Gastroesophageal sphincter (tissue), 4 donors: ENCODE data around the gene SLC26A6. TPM values are rescaled to one million over a fixed set of nuclear protein-coding genes. Genes with fewer than 3 reads are reported as not detected.

Experiments
- ATAC-seq: fragments of 150-250 bp; one replicate; pipeline ENCODE4 v1.9.1; 2016; ENCODE audit warnings: mild to moderate bottlenecking, moderate library complexity
- H3K27ac ChIP-seq, 4 donors: fragments of 200-600 bp; sonication (generic) in 3 of 4; 1 replicate in 3 of 4; 2 replicates in 1 of 4; pipeline ENCODE4 v1.5.1; 2016 to 2019
- H3K27me3 ChIP-seq: fragments of 200-600 bp; sonication (generic); one replicate; pipeline ENCODE4 v1.5.1; 2019
- H3K36me3 ChIP-seq, 2 donors: fragments of 200-600 bp; sonication (generic); one replicate each; pipeline ENCODE4 v1.5.1; 2019; ENCODE audit warnings: control low read depth in 1 of 2
- H3K4me1 ChIP-seq, 3 donors: fragments of 200-600 bp; sonication (generic); 1 replicate in 2 of 3; 2 replicates in 1 of 3; pipeline ENCODE4 v1.5.1; 2016 to 2019; ENCODE audit warnings: control low read depth in 2 of 3
- H3K4me3 ChIP-seq, 2 donors: fragments of 200-600 bp; sonication (generic); one replicate each; pipeline ENCODE4 v1.5.1; 2019; ENCODE audit warnings: mild to moderate bottlenecking in 1 of 2, moderate library complexity in 1 of 2
- H3K9me3 ChIP-seq, 3 donors: fragments of 200-600 bp; sonication (generic); one replicate each; pipeline ENCODE4 v1.5.1; 2017 to 2019; ENCODE audit warnings: control low read depth in 2 of 3
- EP300 ChIP-seq: sonication (generic); formaldehyde crosslinking; IDR thresholded peaks from one replicate; pipeline ENCODE4 v1.6.1; 2017; ENCODE audit warnings: antibody characterized with exemption, mild to moderate bottlenecking
- POLR2A ChIP-seq, 2 donors: fragments of 450-650 bp; IDR thresholded peaks; one replicate each; pipeline ENCODE4 v1.6.1; 2017; ENCODE audit warnings: antibody characterized with exemption in 2 of 2, mild to moderate bottlenecking in 2 of 2, moderate library complexity in 1 of 2
- POLR2AphosphoS5 ChIP-seq: sonication (generic); formaldehyde crosslinking; IDR thresholded peaks from one replicate; pipeline ENCODE4 v1.6.1; 2017; ENCODE audit warnings: antibody characterized with exemption
- WGBS, 2 donors: methylation state at CpG; one replicate each; pipeline ENCODE4 v1.1.5; 2018; ENCODE audit warnings: low coverage in 1 of 2; 5-methylcytosine and 5-hydroxymethylcytosine counted together
- total RNA-seq, 4 donors: library from RNA; depleted of rRNA; stranded (reverse); fragments of >200 nt; gene quantifications; one replicate each; pipeline ENCODE4 v1.1.0, GENCODE V29; 2016
- TF ChIP-seq, protein P1 (sequence below), 4 experiments: fragments of 200-600 bp in 2 of 4; fragments of 450-650 bp in 2 of 4; sonication (generic) in 1 of 4; IDR thresholded peaks; one replicate each; pipeline ENCODE4 v1.5.1; 2017 to 2019; ENCODE audit warnings: antibody characterized with exemption in 4 of 4, mild to moderate bottlenecking in 2 of 4, moderate library complexity in 2 of 4

The SLC26A6 gene
- total RNA-seq, 4 donors from 2014 or later: 7.4 to 21.8 (median 10.7) TPM

GRCh38 chr3:48624767-48625166, 10.5 kb downstream of the SLC26A6 start:
- no peaks in the 10 kb centered on the region for H3K27me3 ChIP-seq
- ATAC-seq: no peak
- no peak overlapping the region for H3K27ac ChIP-seq
- TF ChIP-seq, protein P1, sequence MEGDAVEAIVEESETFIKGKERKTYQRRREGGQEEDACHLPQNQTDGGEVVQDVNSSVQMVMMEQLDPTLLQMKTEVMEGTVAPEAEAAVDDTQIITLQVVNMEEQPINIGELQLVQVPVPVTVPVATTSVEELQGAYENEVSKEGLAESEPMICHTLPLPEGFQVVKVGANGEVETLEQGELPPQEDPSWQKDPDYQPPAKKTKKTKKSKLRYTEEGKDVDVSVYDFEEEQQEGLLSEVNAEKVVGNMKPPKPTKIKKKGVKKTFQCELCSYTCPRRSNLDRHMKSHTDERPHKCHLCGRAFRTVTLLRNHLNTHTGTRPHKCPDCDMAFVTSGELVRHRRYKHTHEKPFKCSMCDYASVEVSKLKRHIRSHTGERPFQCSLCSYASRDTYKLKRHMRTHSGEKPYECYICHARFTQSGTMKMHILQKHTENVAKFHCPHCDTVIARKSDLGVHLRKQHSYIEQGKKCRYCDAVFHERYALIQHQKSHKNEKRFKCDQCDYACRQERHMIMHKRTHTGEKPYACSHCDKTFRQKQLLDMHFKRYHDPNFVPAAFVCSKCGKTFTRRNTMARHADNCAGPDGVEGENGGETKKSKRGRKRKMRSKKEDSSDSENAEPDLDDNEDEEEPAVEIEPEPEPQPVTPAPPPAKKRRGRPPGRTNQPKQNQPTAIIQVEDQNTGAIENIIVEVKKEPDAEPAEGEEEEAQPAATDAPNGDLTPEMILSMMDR (IDR thresholded peaks at IDR 0.05): no peak
- no peak for TF ChIP-seq POLR2AphosphoS5
- no peaks in the 10 kb centered on the region for H3K4me1 ChIP-seq
- 93 to 100% methylated on average over 2 to 10 of the region's 10 CpGs for WGBS, 2 donors
- no peaks in the 10 kb centered on the region for H3K9me3 ChIP-seq
- no peak overlapping the region for H3K4me3 ChIP-seq
- H3K36me3 ChIP-seq: peaks cover 0 to 50% of the 10 kb centered on the region in 2 donors

GRCh38 chr3:48623851-48624547, 11.3 kb downstream of the SLC26A6 start:
- H3K4me3 ChIP-seq: no peak overlapping the region
- H3K9me3 ChIP-seq: no peaks in the 10 kb centered on the region
- WGBS, 2 donors: 62 to 82% methylated on average over 1 to 4 of the region's 6 CpGs
- ATAC-seq: no peak
- no peak for TF ChIP-seq POLR2A (IDR thresholded peaks at IDR 0.05)
- TF ChIP-seq, protein P1 (IDR thresholded peaks at IDR 0.05): no peak
- TF ChIP-seq POLR2AphosphoS5: no peak
- no peak for TF ChIP-seq EP300
- H3K27ac ChIP-seq: no peak overlapping the region
- peaks cover 0 to 43% of the 10 kb centered on the region in 2 donors for H3K36me3 ChIP-seq
- no peaks in the 10 kb centered on the region for H3K27me3 ChIP-seq
- no peaks in the 10 kb centered on the region for H3K4me1 ChIP-seq

- Histone ChIP-seq H3K4me3 (no peak within 1 kb of the TSS), H3K36me3 (peaks cover 0 to 17% of the 10 kb centered on the region in 2 donors), H3K9me3 (peaks cover 0 to 21% (median 3%) of the 10 kb centered on the region in 3 donors), H3K27me3 (no peaks in the 10 kb centered on the region), H3K4me1 (no peaks in the 10 kb centered on the region), H3K27ac (no peak within 1 kb of the TSS)
- no CpG with 5 or more reads among the region's 19 CpGs for WGBS, 2 donors
- TF ChIP-seq, protein P1 (IDR thresholded peaks at IDR 0.05): no peak
- TF ChIP-seq POLR2AphosphoS5 (no peak), EP300 (no peak), POLR2A (IDR thresholded peaks at IDR 0.05) (no peak)
- ATAC-seq: no peak
These were observed 13.8 kb downstream of the SLC26A6 start, which contains the start of gene TMEM89 for GRCh38 chr3:48621461-48621869. Gene TMEM89, minus strand, starts transcription at chr3:48621769. Its CDS starts 13 bp downstream, at chr3:48621756.

GRCh38 chr3:48619541-48620524, 15.4 kb downstream of the SLC26A6 start:
- Histone ChIP-seq H3K9me3 (peaks cover 0 to 21% (median 3%) of the 10 kb centered on the region in 3 donors), H3K4me1 (no peaks in the 10 kb centered on the region), H3K27me3 (no peaks in the 10 kb centered on the region), H3K4me3 (no peak overlapping the region), H3K27ac (no peak overlapping the region), H3K36me3 (peaks cover 0 to under 1% of the 10 kb centered on the region in 2 donors)
- no peak for ATAC-seq
- TF ChIP-seq POLR2AphosphoS5: no peak
- TF ChIP-seq, protein P1 (IDR thresholded peaks at IDR 0.05): no peak
- no peak for TF ChIP-seq POLR2A (IDR thresholded peaks at IDR 0.05)
- no peak for TF ChIP-seq EP300
- WGBS, 2 donors: 83 to 92% methylated on average over 2 to 4 of the region's 7 CpGs
